Daoy (cell line): ENCODE data around the gene LRRC8B. TPM values are rescaled to one million over a fixed set of nuclear protein-coding genes. Genes with fewer than 3 reads are reported as not detected.
A peak's percentile ranks its signal among the peaks of the same experiment; 100 is the strongest.

Experiments
- DNase-seq: peaks from one replicate; pipeline ENCODE4 v3.0.0-alpha.2; 2015; ENCODE audit warnings: low read depth
- total RNA-seq: library from RNA; depleted of rRNA; stranded (reverse); fragments of >200 nt; shearing (Covaris generic); gene quantifications from 2 replicates; pipeline ENCODE4 v1.2.3, GENCODE V29; 2014

LRRC8B gene
- total RNA-seq, 1 experiment from 2014 or later = 8.3 TPM

- peak; percentile 23 for DNase-seq
These were observed 23.0 kb downstream of the LRRC8B start for GRCh38 chr1:89547563-89548116.

- DNase-seq = no peak
These were observed 23.7 kb downstream of the LRRC8B start for GRCh38 chr1:89548122-89548857.

- no peak for DNase-seq
These were observed 26.4 kb downstream of the LRRC8B start for GRCh38 chr1:89550995-89551394.

GRCh38 chr1:89552471-89553081 is 27.9 kb downstream of the LRRC8B start:
- peak; percentile 11 for DNase-seq

GRCh38 chr1:89553157-89553556 is 28.5 kb downstream of the LRRC8B start:
- no peak for DNase-seq

GRCh38 chr1:89555550-89555949 is 30.9 kb downstream of the LRRC8B start:
- DNase-seq = no peak

GRCh38 chr1:89556726-89557444 is 32.3 kb downstream of the LRRC8B start:
- no peak for DNase-seq

GRCh38 chr1:89557445-89557825 is 32.8 kb downstream of the LRRC8B start:
- DNase-seq = no peak

GRCh38 chr1:89557956-89558355 is 33.3 kb downstream of the LRRC8B start:
- peak; percentile 39 for DNase-seq

GRCh38 chr1:89563957-89564604 is 39.5 kb downstream of the LRRC8B start:
- DNase-seq = no peak

- no peak for DNase-seq
These were observed 40.9 kb downstream of the LRRC8B start for GRCh38 chr1:89565521-89565920.

GRCh38 chr1:89566761-89567174 is 42.1 kb downstream of the LRRC8B start:
- DNase-seq = no peak

- no peak for DNase-seq
These were observed 43.2 kb downstream of the LRRC8B start for GRCh38 chr1:89567797-89568196.

GRCh38 chr1:89573410-89573809 is 48.8 kb downstream of the LRRC8B start:
- DNase-seq = no peak

- DNase-seq = no peak
These were observed 50.0 kb downstream of the LRRC8B start for GRCh38 chr1:89574621-89575020.

- no peak for DNase-seq
These were observed 50.6 kb downstream of the LRRC8B start for GRCh38 chr1:89575207-89575606.

- no peak for DNase-seq
These were observed 51.4 kb downstream of the LRRC8B start for GRCh38 chr1:89576013-89576412.

GRCh38 chr1:89578151-89578550 is 53.5 kb downstream of the LRRC8B start:
- no peak for DNase-seq

- DNase-seq = no peak
These were observed 54.5 kb downstream of the LRRC8B start for GRCh38 chr1:89578946-89579684.

GRCh38 chr1:89580036-89580435 is 55.4 kb downstream of the LRRC8B start:
- no peak for DNase-seq

GRCh38 chr1:89581859-89582258 is 57.2 kb downstream of the LRRC8B start:
- no peak for DNase-seq
